Pericardium fibroblast (primary cell): ENCODE results near the gene CLEC18A. TPM values are rescaled to one million over a fixed set of nuclear protein-coding genes. Genes with fewer than 3 reads are reported as not detected.

ENCODE experiments used
- total RNA-seq: library from RNA; depleted of rRNA; stranded (reverse); fragments of >200 nt; gene quantifications from 2 replicates; pipeline ENCODE4 v1.2.3, GENCODE V29; 2015

CLEC18A gene
- 0.12 TPM in 1 of 2 replicates, not detected in the other for total RNA-seq

GRCh38 chr16:69951017-69951671 lies at the start of gene CLEC18A:
TSS of gene CLEC18A (plus strand) at chr16:69951334. CDS start at chr16:69951367, 33 bp downstream.

Other genes with a start within 250 kb of the CLEC18A start
- 146 and 312 TPM in 2 replicates for gene NQO1, start 224.8 kb upstream of the CLEC18A start, total RNA-seq
- gene NOB1, start 196.4 kb upstream of the CLEC18A start, total RNA-seq = 33.0 and 44.0 TPM in 2 replicates
- gene WWP2, start 189.0 kb upstream of the CLEC18A start, total RNA-seq = 11.2 and 15.2 TPM in 2 replicates
- 9.2 and 20.9 TPM in 2 replicates for gene PDPR, start 163.0 kb downstream of the CLEC18A start, total RNA-seq
- 0.09 TPM in 1 of 2 replicates, not detected in the other for gene CLEC18C, start 222.5 kb downstream of the CLEC18A start, total RNA-seq